Measurements from ENCODE around the gene DNAJC3. TPM values are rescaled to one million over a fixed set of nuclear protein-coding genes. Genes with fewer than 3 reads are reported as not detected.

Gene DNAJC3
- total RNA-seq, 4 donors from 2014 or later = 22.2 to 37.7 (median 28.8) TPM

GRCh38 chr13:95697052-95697680, 20.2 kb downstream of the DNAJC3 start:
- no peak for DNase-seq (ENCODE audit: low spot score in 2 of 2)
- intact Hi-C loops (cut with DNase I; ENCODE audit: low total_unique reads) = no loop called here
- H3K4me3 ChIP-seq (ENCODE audit: low read depth, poor library complexity, severe bottlenecking) = no peak overlapping the region
- 91% methylated on average over 6 of the region's 6 CpGs for WGBS, 2 donors
- TF ChIP-seq CTCF (IDR thresholded peaks at IDR 0.05) (no peak), POLR2A (IDR thresholded peaks at IDR 0.05) (no peak)

- no peak for DNase-seq (ENCODE audit: low spot score in 2 of 2)
- intact Hi-C loops (cut with DNase I; ENCODE audit: low total_unique reads) = no loop called here
- WGBS, 2 donors = 88 to 89% methylated on average over 5 of the region's 5 CpGs
Measured at GRCh38 chr13:95698047-95698749, 21.3 kb downstream of the DNAJC3 start.

DNA sequence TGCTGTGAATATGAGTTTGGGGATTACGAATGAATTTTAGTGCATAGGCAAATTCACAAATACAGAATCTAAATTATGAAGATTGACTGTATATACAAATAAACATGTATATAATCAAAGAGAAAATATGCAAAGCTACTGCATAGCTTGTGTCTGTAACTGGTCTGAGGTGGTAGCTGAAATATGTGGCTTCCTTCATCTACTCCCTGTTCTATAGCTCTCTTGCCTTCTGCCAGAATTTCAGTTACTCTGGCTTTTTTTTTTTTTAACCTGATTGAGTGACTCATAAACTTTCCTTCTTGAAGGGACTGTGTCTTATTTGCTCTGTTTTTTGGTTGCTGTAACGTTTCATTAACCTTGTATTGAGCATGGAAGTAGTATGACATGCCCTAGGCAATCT, 26.6 kb downstream of the DNAJC3 start:
- TF ChIP-seq CTCF (IDR thresholded peaks at IDR 0.05) = no peak
- no peak for TF ChIP-seq POLR2A (IDR thresholded peaks at IDR 0.05)
- WGBS, 2 donors = 59 to 69% methylated on average over 2 of the region's 2 CpGs
- intact Hi-C loops (cut with DNase I; ENCODE audit: low total_unique reads) = no loop called here

More at GRCh38 chr13:95698047-95698749, 21.3 kb downstream of the DNAJC3 start:
- H3K4me3 ChIP-seq (ENCODE audit: low read depth, poor library complexity, severe bottlenecking) = no peak overlapping the region
- TF ChIP-seq CTCF (IDR thresholded peaks at IDR 0.05) (no peak), POLR2A (IDR thresholded peaks at IDR 0.05) (no peak)

GRCh38 chr13:95704510-95704909, 27.6 kb downstream of the DNAJC3 start:
- no peak for TF ChIP-seq CTCF (IDR thresholded peaks at IDR 0.05)
- no peak for TF ChIP-seq POLR2A (IDR thresholded peaks at IDR 0.05)
- DNase-seq (ENCODE audit: low spot score in 2 of 2) = no peak
- no peak overlapping the region for H3K4me3 ChIP-seq (ENCODE audit: low read depth, poor library complexity, severe bottlenecking)
- intact Hi-C loops (cut with DNase I; ENCODE audit: low total_unique reads) = no loop called here
- WGBS, 2 donors = 95 to 96% methylated on average over 3 of the region's 3 CpGs

More for the DNA sequence above, 26.6 kb downstream of the DNAJC3 start:
- no peak for DNase-seq (ENCODE audit: low spot score in 2 of 2)
- H3K4me3 ChIP-seq (ENCODE audit: low read depth, poor library complexity, severe bottlenecking) = no peak overlapping the region

DNA sequence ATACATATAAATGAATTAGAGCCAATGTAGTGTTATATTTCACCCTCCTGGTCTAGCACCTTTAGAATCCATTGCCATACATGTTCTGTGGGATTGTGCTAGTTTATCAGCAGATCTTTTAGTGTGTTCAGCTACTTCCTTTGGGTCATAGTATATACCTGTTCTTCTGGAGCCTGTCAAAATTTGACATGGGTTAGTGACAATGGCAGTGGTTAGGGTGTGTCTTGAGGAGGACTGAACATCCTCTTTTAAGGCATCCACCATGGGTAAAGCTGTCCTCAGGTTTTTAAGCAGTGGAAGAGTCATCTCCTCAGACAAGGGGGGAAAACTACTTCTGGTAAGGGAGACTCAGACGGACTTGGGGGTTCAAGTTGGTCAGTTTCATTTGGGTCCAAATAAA, 29.4 kb downstream of the DNAJC3 start:
- WGBS, 2 donors = 92 to 100% methylated on average over 1 of the region's 1 CpG
- TF ChIP-seq POLR2A (IDR thresholded peaks at IDR 0.05) = no peak
- no peak for TF ChIP-seq CTCF (IDR thresholded peaks at IDR 0.05)
- no peak overlapping the region for H3K4me3 ChIP-seq (ENCODE audit: low read depth, poor library complexity, severe bottlenecking)
- no peak for DNase-seq (ENCODE audit: low spot score in 2 of 2)
- intact Hi-C loops (cut with DNase I; ENCODE audit: low total_unique reads) = no loop called here

Measured in lower leg skin (tissue), 4 donors.